HG03520 (cell line): ENCODE results near the gene ACKR1.

Source experiments
- ATAC-seq: cut with Tn5 transposase; IDR thresholded peaks from one replicate; pipeline ENCODE4 v1.9.1; 2021; ENCODE audit warnings: mild to moderate bottlenecking, moderate library complexity; ENCODE audit not compliant: unreplicated experiment

Gene ACKR1

GRCh38 chr1:159218649-159219636 is 14.3 kb downstream of the ACKR1 start:
- ATAC-seq = no peak

- no peak for ATAC-seq
These were observed 17.6 kb downstream of the ACKR1 start for GRCh38 chr1:159222075-159222865.

- no peak for ATAC-seq
These were observed 18.3 kb downstream of the ACKR1 start for GRCh38 chr1:159223004-159223403.

GRCh38 chr1:159228554-159228953 is 23.9 kb downstream of the ACKR1 start:
- ATAC-seq = no peak

GRCh38 chr1:159229260-159229885 is 24.7 kb downstream of the ACKR1 start:
- no peak for ATAC-seq

- ATAC-seq = no peak
These were observed 25.2 kb downstream of the ACKR1 start for GRCh38 chr1:159229896-159230295.

GRCh38 chr1:159239551-159240220 is 35.0 kb downstream of the ACKR1 start:
- ATAC-seq = peak; percentile 96

- no peak for ATAC-seq
These were observed 42.6 kb downstream of the ACKR1 start for GRCh38 chr1:159247266-159247665.

- no peak for ATAC-seq
These were observed 43.6 kb downstream of the ACKR1 start for GRCh38 chr1:159248311-159248710.

- ATAC-seq = no peak
These were observed 46.1 kb downstream of the ACKR1 start for GRCh38 chr1:159250638-159251216.
